ENCODE results near the gene SPG21.

GRCh38 chr15:64979252-64979710 is 10.4 kb downstream of the SPG21 start:
- no peak for TF ChIP-seq CTCF (optimal IDR thresholded peaks at IDR 0.05 in 1 of 3, IDR thresholded peaks at IDR 0.05 in 1 of 3, conservative IDR thresholded peaks at IDR 0.05 in 1 of 3; ENCODE audit: extremely low read depth in 1 of 3, insufficient read depth in 2 of 3, low read length in 3 of 3)
- TF ChIP-seq EZH2 (IDR thresholded peaks at IDR 0.05; ENCODE audit: low read length) = no peak
